GM12878 (cell line): Measurements from ENCODE around the gene KIAA2012.

ENCODE experiments used
- EZH2 ChIP-seq: IDR thresholded peaks from 2 replicates; pipeline ENCODE4 v1.6.1; 2012; ENCODE audit warnings: low read depth, mild to moderate bottlenecking, control low read depth, inconsistent platforms, low read length, borderline replicate concordance; ENCODE audit not compliant: control insufficient read depth
- KDM1A ChIP-seq: fragments of 200-600 bp; sonication (generic); IDR thresholded peaks from 2 replicates; pipeline ENCODE4 v1.6.1; 2016; ENCODE audit warnings: borderline replicate concordance
- NFXL1 ChIP-seq: fragments of 450-650 bp; IDR thresholded peaks from 2 replicates; pipeline ENCODE4 v1.6.1; 2017; ENCODE audit warnings: antibody characterized with exemption, mild to moderate bottlenecking, borderline replicate concordance
- PAX8 ChIP-seq: fragments of 450-650 bp; IDR thresholded peaks from 2 replicates; pipeline ENCODE4 v1.6.1; 2017; ENCODE audit warnings: mild to moderate bottlenecking, moderate library complexity
- ZNF207 ChIP-seq: fragments of 450-650 bp; IDR thresholded peaks from 2 replicates; pipeline ENCODE4 v1.6.1; 2014; ENCODE audit warnings: antibody characterized with exemption, mild to moderate bottlenecking, borderline replicate concordance
- TF ChIP-seq, protein P1 (sequence below): fragments of 450-650 bp; IDR thresholded peaks from 2 replicates; pipeline ENCODE4 v1.6.1; 2017; ENCODE audit warnings: mild to moderate bottlenecking, low read depth, inconsistent platforms; ENCODE audit not compliant: poor library complexity, severe bottlenecking

DNA sequence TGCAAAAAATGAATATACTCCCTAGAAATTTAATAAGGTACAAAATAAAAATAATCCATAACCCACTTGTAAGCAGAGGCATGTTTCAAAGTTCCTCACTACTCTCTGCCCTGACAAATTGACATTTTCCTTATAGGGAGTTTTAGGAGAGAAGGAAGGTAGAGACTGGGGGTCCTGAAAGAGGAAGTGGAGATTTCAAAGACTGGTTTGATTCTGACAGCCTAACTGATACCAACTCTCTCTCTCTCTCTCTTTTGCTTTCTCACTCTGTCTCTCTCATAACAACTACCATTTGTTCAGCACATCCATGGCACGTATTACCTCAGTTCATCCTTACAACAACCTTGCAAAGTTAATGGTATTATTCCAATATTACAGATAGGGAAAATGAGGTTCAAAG, 20.8 kb upstream of the KIAA2012 start:
- TF ChIP-seq PAX8 (no peak), EZH2 (no peak), NFXL1 (no peak), ZNF207 (no peak), KDM1A (no peak)
- TF ChIP-seq, protein P1, sequence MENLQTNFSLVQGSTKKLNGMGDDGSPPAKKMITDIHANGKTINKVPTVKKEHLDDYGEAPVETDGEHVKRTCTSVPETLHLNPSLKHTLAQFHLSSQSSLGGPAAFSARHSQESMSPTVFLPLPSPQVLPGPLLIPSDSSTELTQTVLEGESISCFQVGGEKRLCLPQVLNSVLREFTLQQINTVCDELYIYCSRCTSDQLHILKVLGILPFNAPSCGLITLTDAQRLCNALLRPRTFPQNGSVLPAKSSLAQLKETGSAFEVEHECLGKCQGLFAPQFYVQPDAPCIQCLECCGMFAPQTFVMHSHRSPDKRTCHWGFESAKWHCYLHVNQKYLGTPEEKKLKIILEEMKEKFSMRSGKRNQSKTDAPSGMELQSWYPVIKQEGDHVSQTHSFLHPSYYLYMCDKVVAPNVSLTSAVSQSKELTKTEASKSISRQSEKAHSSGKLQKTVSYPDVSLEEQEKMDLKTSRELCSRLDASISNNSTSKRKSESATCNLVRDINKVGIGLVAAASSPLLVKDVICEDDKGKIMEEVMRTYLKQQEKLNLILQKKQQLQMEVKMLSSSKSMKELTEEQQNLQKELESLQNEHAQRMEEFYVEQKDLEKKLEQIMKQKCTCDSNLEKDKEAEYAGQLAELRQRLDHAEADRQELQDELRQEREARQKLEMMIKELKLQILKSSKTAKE: no peak
